ENCODE data around the gene DNM3. TPM values are rescaled to one million over a fixed set of nuclear protein-coding genes. Genes with fewer than 3 reads are reported as not detected.

DNM3 gene
- total and polyA plus RNA-seq, 2 donors (not counting 3 experiments of a cell fraction or from before 2014, with no cell fraction given): 1.4 to 2.5 TPM

GRCh38 chr1:172399756-172400721, 558.7 kb downstream of the DNM3 start:
- no peak overlapping the region for H3K27ac ChIP-seq (ENCODE audit: insufficient read depth, low read depth, low read length)
- no TSS peak for BruUV-seq (replicated peaks)
- ChIA-PET CTCF (interaction anchor here (0.7 to 6.1 kb wide), 70 partner anchors 9 to 599 kb away, joined by 3 to 142 read pairs (median 5); partner anchors contain the start of gene C1orf105), POLR2A (interaction anchor here (0.7 to 0.8 kb wide), 2 partner anchors 133 to 398 kb away, joined by 3 read pairs; no protein-coding TSS in a partner anchor)
- no peak overlapping the region for H3K9ac ChIP-seq (replicated peaks; ENCODE audit: extremely low read depth, insufficient read depth, low read length)
- peak overlapping the region; percentile 67 for H2AFZ ChIP-seq (ENCODE audit: low read depth, low read length)
- H3K9me3 ChIP-seq (replicated peaks; ENCODE audit: control insufficient read depth, insufficient read depth, low read length): no peaks in the 10 kb centered on the region
- no peak for TF ChIP-seq JUN (IDR thresholded peaks at IDR 0.05; ENCODE audit: borderline replicate concordance, insufficient read depth, insufficient read length, low read depth)
- no peak for TF ChIP-seq EZH2 (IDR thresholded peaks at IDR 0.05; ENCODE audit: borderline replicate concordance, low read depth, low read length, severe bottlenecking)
- no peak for TF ChIP-seq MAX (IDR thresholded peaks at IDR 0.05; ENCODE audit: insufficient read depth, insufficient read length)
- no peak for TF ChIP-seq MYC (IDR thresholded peaks at IDR 0.05; ENCODE audit: low read depth, low read length)
- no peak for TF ChIP-seq CTCF (IDR thresholded peaks at IDR 0.05; ENCODE audit: extremely low read depth in 1 of 2, insufficient read depth in 1 of 2, low read depth in 1 of 2, low read length in 2 of 2)
- TF ChIP-seq FOS (IDR thresholded peaks at IDR 0.05; ENCODE audit: borderline replicate concordance, insufficient read depth, low read length): no peak
- no peak for TF ChIP-seq POLR2A (IDR thresholded peaks at IDR 0.05; ENCODE audit: low read depth, low read length)
- TF ChIP-seq GATA2 (IDR thresholded peaks at IDR 0.05; ENCODE audit: insufficient read depth, insufficient read length, low read depth, low read length): no peak
- no peak for TF ChIP-seq POLR2AphosphoS5 (IDR thresholded peaks at IDR 0.05; ENCODE audit: insufficient read depth, low read depth, low read length)
- no peaks in the 10 kb centered on the region for H3K27me3 ChIP-seq (ENCODE audit: control insufficient read depth in 2 of 2, insufficient read depth in 2 of 2, low read length in 2 of 2)
- H3K4me1 ChIP-seq (ENCODE audit: control insufficient read depth, extremely low read depth, insufficient read depth, low read length): peaks cover 23% of the 10 kb centered on the region
- FAIRE-seq: no peak
- no peaks in the 10 kb centered on the region for H3K79me2 ChIP-seq (ENCODE audit: control insufficient read depth, insufficient read depth, low read length)
- intact Hi-C loops (cut with micrococcal nuclease): loop anchor here (1.0 to 2.0 kb wide), 10 partner anchors 42 to 398 kb away; no protein-coding TSS in a partner anchor
- no peak overlapping the region for H3K4me3 ChIP-seq (replicated peaks in 1 of 3; ENCODE audit: insufficient read depth in 1 of 3, low read depth in 1 of 3, low read length in 3 of 3)
- dilution Hi-C loops (cut with MboI; ENCODE audit: extremely low pct_ligation_motif_present, low sequenced_read_pairs): loop anchor here (25.0 kb wide), 1 partner anchor 388 kb away; no protein-coding TSS in a partner anchor
- H3K9me1 ChIP-seq (replicated peaks; ENCODE audit: control insufficient read depth, extremely low read depth, insufficient read depth, low read length): no peaks in the 10 kb centered on the region
- no peaks in the 10 kb centered on the region for H4K20me1 ChIP-seq (replicated peaks; ENCODE audit: control insufficient read depth, extremely low read depth, insufficient read depth, low read length)
- no peak overlapping the region for H3K4me2 ChIP-seq (ENCODE audit: insufficient read depth, low read length)
- DNase-seq (ENCODE audit: low read depth, low spot score): no peak
- no peaks in the 10 kb centered on the region for H3K36me3 ChIP-seq (ENCODE audit: control insufficient read depth in 2 of 2, extremely low read depth in 1 of 2, insufficient read depth in 2 of 2, low read length in 2 of 2)
